ENCODE data around the gene TMEM185B.
"Not testable (repeated sequence)": the region's sequence is repeated elsewhere in the genome, so short reads cannot be mapped to it uniquely, and the experiment has no call there.

Gene TMEM185B

GRCh38 chr2:120243875-120244553 lies 20.8 kb upstream of the TMEM185B start:
- no peak for TF ChIP-seq POLR2A (IDR thresholded peaks at IDR 0.05; ENCODE audit: low read length)

GRCh38 chr2:120243211-120243610 lies 20.0 kb upstream of the TMEM185B start:
- TF ChIP-seq GATA1 (IDR thresholded peaks at IDR 0.05; ENCODE audit: low read depth, low read length) (no peak), POLR2A (IDR thresholded peaks at IDR 0.05; ENCODE audit: low read length) (no peak)
- DNase-seq, result no peak

More at GRCh38 chr2:120243875-120244553, 20.8 kb upstream of the TMEM185B start:
- DNase-seq, result no peak

- DNase-seq, result no peak
- no peak for TF ChIP-seq GATA1 (IDR thresholded peaks at IDR 0.05; ENCODE audit: low read depth, low read length)
Observed at GRCh38 chr2:120241684-120242083, 18.5 kb upstream of the TMEM185B start.

GRCh38 chr2:120240901-120241429 lies 17.8 kb upstream of the TMEM185B start:
- TF ChIP-seq GATA1 (IDR thresholded peaks at IDR 0.05; ENCODE audit: low read depth, low read length), result no peak
- TF ChIP-seq POLR2A (IDR thresholded peaks at IDR 0.05; ENCODE audit: low read length), result no peak
- no peak for DNase-seq

GRCh38 chr2:120239488-120240287 lies 16.5 kb upstream of the TMEM185B start:
- TF ChIP-seq GATA1 (IDR thresholded peaks at IDR 0.05; ENCODE audit: low read depth, low read length), result no peak
- TF ChIP-seq POLR2A (IDR thresholded peaks at IDR 0.05; ENCODE audit: low read length), result no peak
- no peak for DNase-seq

GRCh38 chr2:120238728-120239487 lies 15.7 kb upstream of the TMEM185B start:
- TF ChIP-seq POLR2A (IDR thresholded peaks at IDR 0.05; ENCODE audit: low read length) (no peak), GATA1 (IDR thresholded peaks at IDR 0.05; ENCODE audit: low read depth, low read length) (no peak)
- DNase-seq, result peak in 1 of 2 experiments; percentile 6

- no peak for DNase-seq
- TF ChIP-seq GATA1 (IDR thresholded peaks at IDR 0.05; ENCODE audit: low read depth, low read length), result no peak
- no peak for TF ChIP-seq POLR2A (IDR thresholded peaks at IDR 0.05; ENCODE audit: low read length)
Observed at GRCh38 chr2:120237491-120237902, 14.3 kb upstream of the TMEM185B start.

GRCh38 chr2:120236791-120237190 lies 13.6 kb upstream of the TMEM185B start:
- DNase-seq, result no peak
- TF ChIP-seq GATA1 (IDR thresholded peaks at IDR 0.05; ENCODE audit: low read depth, low read length), result no peak
- no peak for TF ChIP-seq POLR2A (IDR thresholded peaks at IDR 0.05; ENCODE audit: low read length)

GRCh38 chr2:120236316-120236715 lies 13.1 kb upstream of the TMEM185B start:
- no peak for TF ChIP-seq GATA1 (IDR thresholded peaks at IDR 0.05; ENCODE audit: low read depth, low read length)
- no peak for TF ChIP-seq POLR2A (IDR thresholded peaks at IDR 0.05; ENCODE audit: low read length)
- no peak for DNase-seq

GRCh38 chr2:120235681-120236080 lies 12.5 kb upstream of the TMEM185B start:
- no peak for TF ChIP-seq GATA1 (IDR thresholded peaks at IDR 0.05; ENCODE audit: low read depth, low read length)
- TF ChIP-seq POLR2A (IDR thresholded peaks at IDR 0.05; ENCODE audit: low read length), result no peak
- DNase-seq, result no peak

- not testable (repeated sequence) for DNase-seq
Observed at GRCh38 chr2:120235158-120235557, 12.0 kb upstream of the TMEM185B start.

- no peak for DNase-seq
- no peak for TF ChIP-seq GATA1 (IDR thresholded peaks at IDR 0.05; ENCODE audit: low read depth, low read length)
- TF ChIP-seq POLR2A (IDR thresholded peaks at IDR 0.05; ENCODE audit: low read length), result no peak
Observed at GRCh38 chr2:120233292-120233691, 10.1 kb upstream of the TMEM185B start.

GRCh38 chr2:120231974-120232635 lies 8.9 kb upstream of the TMEM185B start:
- peak; percentile 77 to 80 for DNase-seq
- TF ChIP-seq POLR2A (IDR thresholded peaks at IDR 0.05; ENCODE audit: low read length), result peak; percentile 23
- no peak for TF ChIP-seq GATA1 (IDR thresholded peaks at IDR 0.05; ENCODE audit: low read depth, low read length)

GRCh38 chr2:120231564-120231973 lies 8.4 kb upstream of the TMEM185B start:
- TF ChIP-seq GATA1 (IDR thresholded peaks at IDR 0.05; ENCODE audit: low read depth, low read length), result no peak
- no peak for TF ChIP-seq POLR2A (IDR thresholded peaks at IDR 0.05; ENCODE audit: low read length)
- no peak for DNase-seq

All from erythroblast (primary cell).